GM18502 (cell line): ENCODE measurements around the gene GRIN2A.

Source experiments
- ATAC-seq: cut with Tn5 transposase; IDR thresholded peaks from one replicate; pipeline ENCODE4 v1.9.1; 2021; ENCODE audit warnings: mild to moderate bottlenecking; ENCODE audit not compliant: unreplicated experiment, poor library complexity

Gene GRIN2A

DNA sequence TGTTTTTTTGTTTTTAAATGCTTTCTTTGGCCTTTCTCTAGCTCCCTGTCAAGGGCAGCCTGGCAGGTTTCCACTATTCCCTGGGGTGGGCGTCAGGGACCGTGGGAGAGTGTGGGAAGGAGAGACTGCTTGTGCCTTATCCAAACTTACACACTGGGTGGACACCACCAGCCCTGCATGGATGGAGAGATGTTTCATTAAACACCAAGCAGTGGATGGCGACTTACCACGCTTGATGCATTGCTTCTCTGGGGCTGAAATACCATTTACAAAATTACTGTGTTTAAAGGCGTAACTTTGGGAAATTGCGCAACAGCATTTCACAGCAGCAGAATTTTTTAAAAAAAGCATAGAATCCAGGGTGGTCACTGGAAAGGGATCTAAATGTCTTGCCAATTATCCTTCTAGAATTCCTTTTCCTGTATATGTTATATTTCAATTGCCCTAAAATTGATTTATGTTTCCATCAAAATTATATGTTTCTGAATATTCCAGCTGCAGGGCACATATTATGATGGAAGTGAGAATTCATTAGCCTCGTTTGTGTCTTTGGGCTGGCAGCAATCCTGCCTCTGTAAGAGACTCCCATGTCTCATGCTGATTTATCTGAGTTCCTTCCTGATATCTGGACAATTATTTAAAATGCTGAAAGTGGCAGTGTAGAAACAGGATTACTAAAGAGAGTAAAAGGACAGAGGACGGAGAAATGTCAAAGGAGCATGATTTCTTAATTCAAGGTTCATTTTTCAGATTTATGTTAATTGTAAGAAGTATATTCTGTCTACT, 247.3 kb downstream of the GRIN2A start:
- ATAC-seq = no peak

DNA sequence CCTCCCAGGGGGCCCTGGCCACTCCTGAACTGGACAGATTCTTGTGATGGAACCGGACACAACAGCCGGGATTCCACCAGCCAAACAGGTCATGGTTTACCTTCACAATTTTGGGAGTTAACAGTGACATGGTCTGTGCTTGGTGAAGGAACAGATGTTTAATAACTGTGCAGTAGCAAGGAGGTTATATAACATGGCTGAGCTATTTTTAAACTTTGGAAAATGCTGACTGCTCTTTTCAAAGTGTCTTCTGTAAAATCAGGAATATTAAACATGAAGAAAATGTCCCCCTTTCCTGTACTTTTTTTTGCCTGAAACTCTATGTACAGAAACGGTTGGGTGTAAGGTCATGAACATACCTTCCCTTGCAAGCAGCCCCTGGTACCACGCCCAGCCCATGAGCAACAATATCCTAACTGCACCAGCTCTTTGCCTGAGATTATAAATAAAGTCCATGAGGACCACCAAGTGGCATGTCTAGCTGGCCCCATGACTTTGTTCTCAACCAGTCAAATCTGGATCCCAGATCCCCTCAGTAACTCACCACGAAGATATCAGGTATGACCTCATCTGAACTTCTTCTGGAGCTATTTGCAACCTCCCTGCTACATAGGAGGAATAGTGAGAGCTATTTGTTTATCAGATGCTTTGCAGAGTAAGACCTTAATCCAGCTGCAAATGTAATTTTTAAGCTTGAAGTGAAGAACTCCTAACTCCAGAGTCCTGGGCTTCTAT, 249.1 kb downstream of the GRIN2A start:
- no peak for ATAC-seq

DNA sequence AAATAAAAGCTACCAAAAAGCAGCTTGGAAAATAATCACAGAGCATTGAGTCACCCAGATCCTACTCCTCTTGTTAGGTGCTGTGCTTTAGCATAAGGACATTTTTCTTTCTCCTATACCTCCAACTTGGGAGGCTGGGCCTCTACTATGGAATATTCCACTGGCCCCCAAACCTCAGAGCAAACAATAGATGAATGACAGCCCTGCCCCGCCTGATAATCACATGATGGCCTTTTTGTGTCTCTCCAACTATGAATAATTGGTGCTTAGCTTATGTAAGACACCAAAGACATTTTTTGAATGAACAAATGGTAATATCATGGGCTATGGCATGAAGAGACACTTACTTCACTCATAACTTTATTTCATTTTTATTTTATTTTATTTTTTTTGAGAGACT, 250.2 kb downstream of the GRIN2A start:
- no peak for ATAC-seq

DNA sequence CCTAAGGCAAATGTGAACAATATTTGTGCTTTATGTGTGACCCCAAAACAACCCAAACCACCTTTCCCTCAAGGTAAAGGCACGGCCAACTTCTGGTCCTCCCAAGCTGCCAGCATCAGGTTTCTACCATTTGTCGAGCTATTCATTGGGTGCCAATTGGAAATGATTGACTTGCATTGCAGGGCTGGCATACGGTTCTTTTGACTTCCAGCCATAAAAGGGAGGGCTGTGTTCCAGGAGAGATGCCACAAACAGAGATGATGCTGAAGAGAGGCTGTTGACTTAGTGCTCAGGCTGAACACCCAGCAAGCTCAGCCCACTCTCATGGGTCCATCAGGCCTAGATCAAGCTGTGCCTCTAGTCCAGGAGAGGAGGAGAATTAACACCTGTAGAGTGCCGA, 252.4 kb downstream of the GRIN2A start:
- no peak for ATAC-seq

DNA sequence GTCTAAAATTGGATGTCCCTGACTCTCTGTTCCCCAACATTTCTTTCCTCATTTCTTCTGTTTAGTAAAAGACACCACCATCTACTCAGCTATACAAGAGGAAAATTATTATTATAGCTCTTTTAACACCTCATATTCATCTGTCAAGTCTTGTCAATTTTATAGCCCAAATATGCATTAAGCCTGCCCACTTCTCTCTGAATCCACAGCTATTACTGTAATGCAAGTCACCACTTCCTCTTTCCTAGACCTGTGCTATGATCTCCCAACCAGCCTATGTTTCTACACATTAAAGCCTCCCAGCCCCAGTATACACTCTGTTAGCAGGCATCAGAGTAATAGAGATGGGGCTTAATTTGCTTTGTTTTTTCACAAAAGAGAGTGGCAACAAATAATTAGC, 252.9 kb downstream of the GRIN2A start:
- ATAC-seq = peak; percentile 94

DNA sequence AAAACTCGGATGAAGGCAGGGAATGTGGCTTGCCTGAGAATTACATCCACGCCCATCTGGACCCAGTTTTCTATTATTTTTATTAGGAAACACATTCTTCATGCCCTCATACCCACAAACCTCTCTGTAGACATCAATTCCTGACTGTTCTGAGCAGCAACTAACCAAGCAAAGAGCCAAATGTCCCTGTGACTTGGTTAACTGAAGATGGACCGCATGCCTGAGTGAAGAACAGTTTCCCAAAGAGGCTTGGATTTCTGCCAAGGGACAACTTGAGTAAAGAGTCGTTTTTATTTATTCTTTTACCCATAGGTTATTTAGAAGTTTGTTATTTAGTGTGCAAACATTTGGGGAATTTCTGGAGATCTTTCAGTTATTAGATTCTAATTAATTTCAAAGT, 259.8 kb downstream of the GRIN2A start:
- no peak for ATAC-seq

DNA sequence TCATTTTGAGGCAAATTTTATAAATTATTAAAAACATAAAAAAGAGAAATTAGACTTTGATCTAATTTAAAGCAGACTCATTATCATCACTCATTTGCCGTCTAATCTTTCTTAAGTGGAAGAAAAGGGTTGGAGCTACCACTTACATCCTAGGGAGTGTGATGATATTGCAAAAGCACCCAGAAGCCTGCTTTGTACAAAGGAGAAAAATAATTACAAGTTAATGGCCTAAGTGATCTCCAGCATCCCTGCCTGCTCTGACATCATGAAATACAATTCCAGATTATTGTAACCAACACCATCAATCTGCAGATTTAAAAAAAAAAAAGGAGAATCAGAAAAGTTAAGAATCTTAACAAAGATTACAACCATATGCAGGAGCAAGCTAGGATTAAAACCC, 260.2 kb downstream of the GRIN2A start:
- no peak for ATAC-seq

DNA sequence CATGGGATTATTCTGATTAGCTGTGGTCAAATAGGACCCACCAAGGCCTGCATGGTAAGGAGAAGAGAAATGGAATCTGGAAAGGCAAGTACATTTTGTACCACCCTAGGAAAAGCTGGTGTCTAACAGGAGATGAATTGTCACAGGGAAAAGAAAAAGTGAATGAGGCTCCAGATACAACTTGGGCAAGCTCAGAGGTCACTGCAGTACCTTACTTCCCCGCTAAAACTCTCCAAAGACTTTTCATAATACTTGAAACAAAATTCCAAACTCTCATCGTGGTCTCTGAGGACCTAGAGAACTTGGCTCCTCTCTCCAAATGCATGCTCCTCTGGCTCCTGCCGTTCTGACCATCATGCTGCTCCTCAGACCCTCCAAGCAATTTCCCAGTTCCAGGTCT, 262.8 kb downstream of the GRIN2A start:
- ATAC-seq = no peak

DNA sequence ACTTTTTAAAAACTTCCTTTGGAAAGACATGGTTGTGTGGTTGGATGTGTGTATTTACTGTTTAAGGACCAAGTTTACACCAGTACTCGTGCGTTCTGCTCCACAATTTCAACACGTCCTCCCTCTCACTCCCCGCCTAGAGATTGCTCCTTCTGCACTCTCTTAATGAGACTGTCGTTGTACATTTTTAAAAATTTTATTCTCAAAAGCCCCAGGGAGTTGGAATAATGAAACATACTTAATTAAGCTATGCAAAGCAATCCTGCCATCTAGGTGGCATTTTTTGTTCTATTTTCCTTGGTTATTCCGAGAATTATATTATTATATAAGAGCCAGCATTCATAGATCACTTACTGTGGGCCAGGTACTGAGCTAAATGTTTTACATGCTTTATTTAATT, 264.5 kb downstream of the GRIN2A start:
- no peak for ATAC-seq

DNA sequence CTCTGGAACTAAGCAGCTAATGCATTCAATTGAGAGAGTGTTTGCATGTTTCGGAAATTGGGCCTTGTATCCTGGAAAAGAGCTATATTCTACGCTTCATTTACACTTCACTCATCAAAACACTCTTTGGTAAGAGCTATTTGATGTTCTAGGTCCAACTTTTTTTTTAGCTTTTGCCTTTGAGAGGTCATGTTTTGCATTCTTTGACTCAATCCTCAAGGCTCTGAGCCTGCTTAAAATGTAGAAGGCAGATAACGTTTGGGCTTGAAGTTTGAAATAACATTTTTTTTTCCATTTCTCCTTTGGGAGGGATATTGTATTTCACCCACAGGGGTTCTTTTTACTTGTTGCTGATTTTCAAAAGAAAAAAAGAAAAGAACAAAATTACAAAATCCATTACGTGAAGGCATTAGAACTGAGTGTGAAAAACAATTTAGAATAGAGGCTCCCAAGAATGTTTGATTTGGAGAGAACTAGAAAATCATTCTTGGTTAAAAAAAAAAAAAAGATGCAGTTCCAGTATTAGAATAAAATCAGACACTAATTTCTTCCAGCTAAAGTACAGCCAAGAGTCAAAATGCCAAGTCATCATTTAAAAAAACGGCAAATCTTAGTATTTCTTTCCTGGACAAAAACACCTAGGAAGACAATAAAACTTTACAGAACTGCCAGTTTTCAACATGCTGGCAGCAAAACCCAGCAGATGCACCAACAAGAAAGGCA, 268.5 kb downstream of the GRIN2A start:
- ATAC-seq = no peak

DNA sequence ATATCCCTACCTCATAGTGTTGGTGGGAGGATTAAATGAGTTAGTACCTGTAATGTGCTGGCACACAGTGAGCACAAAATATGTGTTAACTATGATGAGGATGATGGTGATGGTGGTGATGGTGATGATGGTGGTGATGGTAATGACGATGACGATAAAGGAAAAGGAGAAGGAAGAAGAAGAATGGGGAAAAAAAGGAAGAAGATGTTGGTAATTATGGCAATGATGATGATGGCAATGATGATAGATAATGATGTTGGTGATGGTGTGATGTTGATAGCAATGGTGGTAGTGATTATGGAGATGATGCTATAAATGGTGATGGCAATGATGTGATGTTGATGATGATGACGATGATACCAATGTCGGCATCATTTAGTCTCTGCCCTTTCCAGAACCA, 270.2 kb downstream of the GRIN2A start:
- ATAC-seq = no peak

DNA sequence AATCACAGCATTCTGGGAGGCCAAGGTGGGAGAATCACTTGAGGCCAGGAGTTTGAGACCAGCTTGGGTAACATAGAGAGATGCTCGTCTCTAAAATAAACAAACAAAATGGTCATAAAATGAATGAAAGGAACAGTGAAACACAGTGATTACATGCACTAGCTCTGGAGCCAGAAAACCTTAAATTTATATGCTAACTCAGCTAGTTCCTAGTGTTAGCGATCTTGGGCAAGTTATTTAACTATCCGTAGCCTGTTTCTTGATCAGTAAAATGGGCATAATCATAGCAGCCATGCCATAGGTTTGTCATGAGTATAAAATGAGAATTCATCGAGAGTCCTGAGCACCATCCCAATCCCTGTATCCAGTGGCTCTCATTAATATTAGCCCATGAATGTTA, 271.0 kb downstream of the GRIN2A start:
- no peak for ATAC-seq

DNA sequence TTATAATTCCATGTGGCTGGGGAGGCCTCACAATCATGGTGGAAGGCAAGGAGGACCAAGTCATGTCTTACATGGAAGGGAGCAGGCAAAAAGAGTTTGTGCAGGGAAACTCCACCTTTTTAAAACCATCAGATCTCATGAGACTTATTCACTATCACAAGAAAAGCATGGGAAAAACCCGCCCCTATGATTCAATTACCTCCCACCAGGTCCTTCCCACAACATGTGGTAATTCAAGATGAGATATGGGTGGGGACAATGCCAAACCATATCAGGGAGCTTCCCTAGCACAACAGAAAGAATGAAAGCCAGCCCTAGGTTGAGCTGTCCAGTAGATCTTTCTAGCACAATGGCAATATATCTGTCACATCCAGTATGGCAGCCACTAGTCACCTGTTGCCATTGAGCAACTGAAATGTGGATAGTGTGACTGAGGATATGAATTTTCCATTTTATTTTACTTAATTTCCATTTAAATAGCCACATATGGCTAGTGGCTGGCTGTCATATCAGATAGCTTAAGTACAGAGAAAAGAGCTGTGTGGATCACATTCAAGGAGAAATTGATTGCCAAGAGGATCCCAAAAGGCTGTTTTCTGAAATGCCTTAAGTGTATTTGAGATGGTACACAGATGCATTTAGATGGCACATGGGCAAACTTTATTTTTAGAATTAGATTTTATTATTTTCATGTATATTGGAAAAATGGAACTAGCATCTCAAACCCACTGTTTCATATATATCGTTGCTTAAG, 273.0 kb downstream of the GRIN2A start:
- ATAC-seq = no peak

DNA sequence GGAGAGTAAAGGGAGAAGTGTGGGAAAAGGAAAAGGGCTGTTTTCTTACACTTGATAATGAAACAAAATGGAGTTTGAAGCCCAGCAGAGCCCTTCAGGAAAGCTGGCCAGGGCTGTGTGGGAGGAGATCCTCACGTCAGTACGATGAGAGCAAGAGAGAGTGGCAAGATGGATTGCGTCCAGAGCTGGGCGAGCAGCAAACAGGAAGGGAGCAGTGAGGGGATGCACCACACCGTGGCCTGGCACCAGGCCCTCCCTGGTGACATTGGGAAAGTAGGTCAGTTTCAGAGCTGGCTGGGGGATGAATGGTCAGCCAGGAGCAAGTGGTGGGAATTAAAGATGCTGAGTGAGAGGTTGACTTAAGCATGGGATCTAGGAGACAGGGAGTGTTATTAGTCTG, 273.6 kb downstream of the GRIN2A start:
- ATAC-seq = no peak

DNA sequence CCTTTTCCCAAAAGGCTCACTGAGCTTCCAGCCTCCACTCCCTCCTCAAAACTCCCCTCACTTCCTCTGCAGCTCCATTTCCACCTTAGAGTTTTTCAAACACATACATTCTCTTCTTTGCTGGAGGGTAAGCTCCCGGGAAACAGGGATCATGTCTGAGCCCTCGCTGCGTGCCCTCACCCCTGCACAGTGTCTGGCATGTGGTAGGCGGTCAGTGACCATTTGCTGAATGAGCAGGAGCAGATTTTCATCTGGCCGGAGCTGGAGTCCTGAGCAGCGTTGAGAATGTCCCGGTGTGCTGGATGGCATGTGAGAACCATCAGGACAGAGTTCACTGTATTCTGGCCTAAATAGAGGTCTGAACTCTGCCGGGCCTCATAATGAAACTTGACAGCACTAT, 274.5 kb downstream of the GRIN2A start:
- ATAC-seq = no peak

DNA sequence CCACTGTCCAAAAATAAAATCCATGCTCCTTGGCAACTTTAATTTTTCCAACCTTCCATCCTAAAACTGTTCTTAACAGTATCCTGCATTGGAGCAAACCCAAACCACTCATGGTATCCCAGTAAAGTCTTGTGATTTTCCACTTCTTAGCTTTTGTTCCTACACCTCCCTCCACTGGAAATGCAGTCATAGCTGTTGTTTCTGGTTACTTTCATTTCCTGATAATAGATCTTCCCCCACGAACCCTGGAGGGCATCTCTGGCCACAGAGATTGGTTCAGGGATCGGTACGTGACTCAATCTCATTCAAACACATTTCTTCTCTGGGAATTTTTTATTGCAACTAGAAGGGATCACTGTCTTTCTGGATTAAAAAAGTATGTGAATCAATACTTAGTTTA, 276.0 kb downstream of the GRIN2A start:
- ATAC-seq = no peak

DNA sequence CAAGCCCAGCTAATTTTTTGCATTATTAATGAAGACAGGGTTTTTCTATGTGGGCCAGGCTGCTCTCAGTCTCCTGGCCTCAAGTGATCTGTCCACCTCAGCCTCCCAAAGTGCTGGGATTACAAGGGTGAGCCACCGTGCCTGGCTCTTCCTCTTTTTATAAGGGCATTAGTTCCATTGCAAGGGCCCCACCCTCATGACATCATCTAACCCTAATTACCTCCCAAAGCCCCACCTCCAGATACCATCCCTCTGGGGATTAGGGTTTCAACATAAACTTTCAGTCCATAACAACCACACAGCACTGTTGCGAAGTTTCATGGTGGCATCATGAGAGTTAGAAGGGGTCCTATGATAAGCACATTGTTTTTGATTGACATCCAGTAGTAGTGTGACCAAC, 277.7 kb downstream of the GRIN2A start:
- no peak for ATAC-seq

DNA sequence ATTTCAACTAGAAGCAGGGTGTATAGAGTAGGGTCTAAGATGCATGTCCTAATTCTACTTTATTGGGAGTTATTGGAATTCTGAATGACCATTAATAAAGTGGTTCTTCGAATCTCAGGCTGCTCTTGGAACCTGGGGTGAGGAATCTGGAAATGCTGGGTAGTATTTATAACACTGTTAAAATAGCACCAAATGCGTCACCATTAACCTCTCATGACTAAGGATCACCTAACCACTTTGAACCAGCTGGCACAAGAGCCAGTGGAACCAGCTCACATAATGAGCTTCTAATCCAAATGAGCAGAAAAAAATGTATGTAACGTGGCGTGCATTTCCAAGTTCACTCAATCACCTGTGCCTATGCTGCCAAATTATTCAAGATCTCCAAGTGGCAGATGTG, 281.7 kb downstream of the GRIN2A start:
- ATAC-seq = no peak

DNA sequence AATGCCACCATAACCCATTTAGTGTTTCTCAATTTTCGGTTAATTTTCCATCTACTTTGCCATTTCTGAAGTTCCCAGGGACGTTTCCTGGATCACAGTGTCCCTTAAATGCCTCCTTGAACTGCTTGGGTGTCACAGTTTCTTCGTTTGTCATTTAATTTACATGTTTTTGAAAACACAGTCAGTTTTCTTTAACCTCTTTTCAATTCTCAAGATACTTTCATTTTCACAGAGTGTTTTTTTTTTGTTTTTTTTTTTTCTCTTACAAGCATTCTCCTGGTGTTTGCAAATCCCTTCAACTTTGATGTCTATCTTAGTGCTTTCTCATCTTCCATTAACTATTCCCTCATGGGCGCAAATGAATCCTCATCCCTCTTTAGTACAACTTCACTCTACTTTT, 283.7 kb downstream of the GRIN2A start:
- ATAC-seq = no peak

DNA sequence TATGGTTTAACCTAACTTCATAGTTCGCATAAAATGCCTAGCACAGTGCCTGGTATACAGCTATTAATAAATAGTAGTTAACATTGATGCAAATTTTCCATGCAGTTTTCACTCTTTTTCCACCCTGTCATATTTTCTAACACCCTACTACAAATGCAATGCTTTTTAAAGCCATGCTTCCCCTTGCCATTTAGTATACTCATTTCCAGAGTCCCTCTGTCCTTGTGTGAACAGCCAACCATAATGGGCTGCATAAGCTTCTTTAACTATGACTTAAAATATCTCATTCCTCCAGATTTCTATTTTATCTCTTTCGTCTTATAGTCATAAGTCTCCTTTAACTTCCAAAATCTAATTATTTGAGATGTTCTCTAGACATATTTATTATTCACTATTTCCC, 284.1 kb downstream of the GRIN2A start:
- ATAC-seq = no peak

DNA sequence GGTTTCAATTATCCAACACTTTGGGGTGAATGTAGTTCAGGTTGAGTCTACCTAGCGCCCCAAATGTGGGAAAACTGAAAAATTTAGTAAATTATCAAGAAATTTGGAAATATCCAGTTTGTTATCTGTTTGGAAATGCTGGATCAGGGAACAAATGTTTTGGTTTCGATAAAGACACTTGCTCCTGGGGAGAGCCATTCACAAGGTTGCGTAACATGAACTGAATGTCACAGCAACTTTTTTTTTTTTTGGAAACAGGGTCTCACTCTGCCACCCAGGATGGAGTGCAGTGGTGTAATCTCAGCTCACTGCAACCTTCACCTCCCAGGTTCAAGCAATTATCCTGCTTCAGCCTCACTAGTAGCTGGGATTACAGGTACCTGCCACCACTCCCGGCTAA, 286.4 kb downstream of the GRIN2A start:
- ATAC-seq = no peak
